Astrocyte of the spinal cord (primary cell): ENCODE data around the gene INAFM2.

Experiments used
- DNase-seq: peaks from one replicate; pipeline ENCODE4 v3.0.0; 2011; ENCODE audit warnings: low read depth, low spot score
- H3K4me3 ChIP-seq: 2 replicates; pipeline ENCODE4 v1.5.1; 2011; ENCODE audit warnings: low read depth, mild to moderate bottlenecking, low read length, moderate library complexity
- in situ Hi-C: cut with HindIII; loops from 2 replicates; pipeline ENCODE4 v1.10.0; 2017; ENCODE audit warnings: low sequenced_read_pairs
- TF ChIP-seq, protein P1 (sequence below): IDR thresholded peaks from 2 replicates; pipeline ENCODE4 v1.5.1; 2012; ENCODE audit warnings: low read depth, mild to moderate bottlenecking, low read length, inconsistent platforms

INAFM2 gene

DNA sequence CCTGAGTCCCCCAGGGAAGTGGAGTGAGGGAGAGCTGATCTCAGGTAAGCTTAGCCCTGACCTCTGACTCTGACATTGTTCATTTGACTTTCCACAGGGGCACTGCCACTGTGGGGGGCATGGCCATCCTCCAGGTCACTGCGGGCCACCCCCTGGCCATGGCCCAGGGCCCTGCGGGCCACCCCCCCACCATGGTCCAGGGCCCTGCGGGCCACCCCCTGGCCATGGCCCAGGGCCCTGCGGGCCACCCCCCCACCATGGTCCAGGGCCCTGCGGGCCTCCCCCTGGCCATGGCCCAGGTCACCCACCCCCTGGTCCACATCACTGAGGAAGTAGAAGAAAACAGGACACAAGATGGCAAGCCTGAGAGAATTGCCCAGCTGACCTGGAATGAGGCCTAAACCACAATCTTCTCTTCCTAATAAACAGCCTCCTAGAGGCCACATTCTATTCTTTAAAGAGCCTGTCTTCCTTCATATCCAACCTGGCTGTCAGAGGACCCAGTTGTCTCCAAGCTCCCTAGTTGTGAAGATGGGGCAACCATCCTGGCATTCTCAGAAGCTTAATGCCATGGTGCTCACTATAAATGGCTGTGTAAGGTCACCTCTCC lies 32.6 kb downstream of the INAFM2 start:
- DNase-seq, result no peak
- in situ Hi-C loops, result no loop called here
- H3K4me3 ChIP-seq, result no peak overlapping the region
- TF ChIP-seq, protein P1, sequence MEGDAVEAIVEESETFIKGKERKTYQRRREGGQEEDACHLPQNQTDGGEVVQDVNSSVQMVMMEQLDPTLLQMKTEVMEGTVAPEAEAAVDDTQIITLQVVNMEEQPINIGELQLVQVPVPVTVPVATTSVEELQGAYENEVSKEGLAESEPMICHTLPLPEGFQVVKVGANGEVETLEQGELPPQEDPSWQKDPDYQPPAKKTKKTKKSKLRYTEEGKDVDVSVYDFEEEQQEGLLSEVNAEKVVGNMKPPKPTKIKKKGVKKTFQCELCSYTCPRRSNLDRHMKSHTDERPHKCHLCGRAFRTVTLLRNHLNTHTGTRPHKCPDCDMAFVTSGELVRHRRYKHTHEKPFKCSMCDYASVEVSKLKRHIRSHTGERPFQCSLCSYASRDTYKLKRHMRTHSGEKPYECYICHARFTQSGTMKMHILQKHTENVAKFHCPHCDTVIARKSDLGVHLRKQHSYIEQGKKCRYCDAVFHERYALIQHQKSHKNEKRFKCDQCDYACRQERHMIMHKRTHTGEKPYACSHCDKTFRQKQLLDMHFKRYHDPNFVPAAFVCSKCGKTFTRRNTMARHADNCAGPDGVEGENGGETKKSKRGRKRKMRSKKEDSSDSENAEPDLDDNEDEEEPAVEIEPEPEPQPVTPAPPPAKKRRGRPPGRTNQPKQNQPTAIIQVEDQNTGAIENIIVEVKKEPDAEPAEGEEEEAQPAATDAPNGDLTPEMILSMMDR, result no peak

DNA sequence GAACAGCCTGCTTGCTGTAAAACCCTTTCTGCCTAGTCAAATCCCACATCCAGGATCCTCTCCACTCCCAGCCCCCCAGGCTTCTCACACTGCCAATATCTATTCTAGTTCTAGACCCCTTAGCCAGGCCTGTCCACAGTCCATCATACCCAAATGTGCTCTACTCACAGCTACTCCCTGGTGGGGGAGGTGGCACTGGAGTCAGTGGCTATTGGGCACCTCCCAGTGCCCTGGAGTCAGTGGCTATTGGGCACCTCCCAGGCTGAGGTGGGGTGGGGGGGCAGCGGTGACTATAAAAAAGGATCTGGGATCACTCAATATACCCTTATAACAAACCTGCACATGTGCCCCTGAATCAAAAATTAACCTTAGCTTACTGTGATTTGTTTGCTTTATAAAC lies 33.8 kb downstream of the INAFM2 start:
- in situ Hi-C loops, result no loop called here
- no peak overlapping the region for H3K4me3 ChIP-seq
- TF ChIP-seq, protein P1, result no peak

DNA sequence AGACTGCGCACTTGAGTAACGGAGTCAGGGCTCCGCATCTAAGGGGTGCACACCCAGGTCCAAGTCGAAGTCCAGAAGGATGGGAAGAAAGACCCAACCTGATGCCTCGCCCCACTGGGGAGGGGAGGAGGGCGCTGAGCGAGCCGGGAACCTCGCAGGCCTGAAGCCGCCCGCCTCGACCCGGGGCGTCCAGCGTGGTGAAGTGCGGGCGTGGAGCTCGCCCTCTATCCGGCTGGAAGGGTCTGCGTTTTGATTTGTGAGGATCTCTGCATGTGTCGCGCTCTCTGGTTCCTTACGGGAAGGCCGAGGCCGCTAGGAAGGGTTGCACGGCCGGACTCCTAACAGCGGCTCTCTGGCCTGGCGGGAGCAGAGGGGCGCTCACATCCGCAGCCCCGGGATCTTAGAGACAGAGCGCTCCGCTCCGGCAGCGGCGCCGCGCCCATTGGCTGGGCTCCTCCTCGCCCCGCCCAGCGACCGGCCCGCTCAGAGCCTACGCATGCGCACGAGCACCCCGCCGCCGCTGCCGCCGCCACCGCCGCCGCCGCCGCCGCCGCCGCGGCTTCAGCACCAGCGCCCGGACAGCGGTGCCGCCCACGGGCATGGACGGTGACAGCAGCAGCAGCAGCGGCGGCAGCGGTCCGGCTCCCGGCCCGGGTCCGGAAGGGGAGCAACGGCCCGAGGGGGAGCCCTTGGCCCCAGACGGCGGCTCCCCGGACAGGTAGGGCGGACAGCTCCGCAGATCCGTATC lies 34.4 kb downstream of the INAFM2 start, which contains the start of gene DISP2:
Gene DISP2, plus strand, starts transcription at position 497 of the 748 bp plus-strand sequence. Its CDS starts 103 bp downstream, at position 600.
- peak; percentile 71 for DNase-seq
- peak within 1 kb of the TSS; percentile 46 for H3K4me3 ChIP-seq
- TF ChIP-seq, protein P1, result no peak
- in situ Hi-C loops, result no loop called here

More for the DNA sequence above, 33.8 kb downstream of the INAFM2 start:
- DNase-seq, result no peak

DNA sequence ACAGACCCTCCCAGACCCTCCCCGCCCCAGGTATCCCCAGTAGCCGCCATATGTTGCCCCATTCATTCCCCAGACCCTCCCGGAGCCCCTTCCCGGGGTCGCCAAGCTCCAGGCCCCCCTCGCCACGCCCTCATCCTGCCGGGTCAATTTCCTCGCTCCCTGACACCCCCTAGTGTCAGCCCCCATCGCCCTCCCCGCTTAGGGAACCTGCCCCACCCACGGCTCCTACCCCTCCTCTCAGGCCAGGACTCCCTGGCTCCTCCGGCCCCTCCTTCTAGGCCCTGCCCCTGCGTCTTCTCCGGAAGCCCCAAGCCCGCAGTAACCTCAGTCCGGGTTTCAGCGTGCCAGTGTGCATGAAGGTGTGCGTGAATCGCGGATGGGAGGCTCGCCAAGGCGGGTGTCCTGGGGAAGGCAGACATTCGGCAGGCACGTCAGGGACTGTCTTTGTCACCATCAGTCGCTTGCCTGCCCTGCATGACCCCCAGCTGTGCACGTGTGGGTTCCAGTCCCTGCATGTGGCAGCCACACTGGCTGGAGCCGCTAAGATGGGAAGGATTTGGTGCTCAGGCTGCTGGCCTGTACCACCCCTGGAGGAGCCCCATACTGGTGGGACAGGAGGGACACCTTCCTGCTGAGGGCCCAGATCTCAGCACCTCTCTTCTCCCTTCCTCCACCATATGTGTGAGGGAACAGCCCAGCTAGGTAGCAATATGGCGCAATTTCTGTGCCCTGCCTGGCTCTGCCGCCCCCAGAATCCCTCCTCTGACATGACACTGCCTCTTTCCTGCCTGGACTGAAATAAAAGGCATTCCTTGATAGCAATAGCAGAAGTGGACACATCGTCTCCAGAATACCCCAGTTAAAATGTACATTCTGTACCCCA lies 35.2 kb downstream of the INAFM2 start:
- H3K4me3 ChIP-seq, result peak overlapping the region; percentile 46

DNA sequence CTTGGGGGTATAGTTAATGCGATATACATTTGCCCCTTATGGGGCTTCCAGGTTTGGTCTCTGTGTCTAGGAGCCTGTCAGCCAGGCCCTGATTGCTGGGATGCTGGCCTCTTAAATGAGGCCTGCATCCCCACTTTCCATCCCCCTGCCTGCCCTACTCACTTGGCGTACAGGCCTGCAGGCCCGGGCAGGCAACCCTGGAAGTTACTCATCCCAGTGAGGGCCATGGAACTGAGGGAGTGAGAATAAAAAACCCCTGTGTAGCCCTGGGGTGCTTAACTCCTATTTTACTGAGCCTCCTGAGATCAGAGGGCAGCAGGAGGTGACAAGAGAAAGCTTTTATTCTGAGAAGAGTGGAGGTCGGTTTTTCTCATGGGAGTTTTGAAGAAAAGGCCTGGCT lies 36.5 kb downstream of the INAFM2 start:
- in situ Hi-C loops, result no loop called here
- TF ChIP-seq, protein P1, result no peak
- no peak overlapping the region for H3K4me3 ChIP-seq
- no peak for DNase-seq

More for the DNA sequence above, 35.2 kb downstream of the INAFM2 start:
- DNase-seq, result no peak
- TF ChIP-seq, protein P1, result peak; percentile 1
- in situ Hi-C loops, result no loop called here

DNA sequence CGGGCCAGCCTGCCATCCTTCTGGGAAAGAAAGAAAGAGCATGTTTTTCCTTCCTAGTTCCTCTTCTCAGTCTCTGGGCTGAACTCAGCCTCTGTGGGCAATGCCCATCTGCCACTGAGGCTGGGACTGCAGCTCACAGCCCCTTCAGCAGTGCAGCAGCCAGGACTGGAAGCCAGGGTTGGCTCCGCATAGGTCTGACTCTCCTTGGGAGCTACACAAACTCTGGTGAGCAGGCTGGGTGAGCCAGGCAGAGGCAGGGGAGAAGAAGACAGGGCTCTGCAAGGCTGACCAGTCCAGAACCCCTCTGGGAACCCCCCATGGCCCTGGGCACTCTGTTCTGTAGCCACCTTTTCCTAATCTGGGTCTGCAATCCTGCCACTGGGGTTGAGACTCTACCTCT lies 38.1 kb downstream of the INAFM2 start:
- no peak overlapping the region for H3K4me3 ChIP-seq
- in situ Hi-C loops, result no loop called here
- TF ChIP-seq, protein P1, result no peak
- DNase-seq, result no peak
